Neutrophil (primary cell): ENCODE measurements around the gene LMCD1.

Experiments
- H3K27ac ChIP-seq: fragments of 200-600 bp; sonication (generic); 2 replicates; pipeline ENCODE4 v1.5.1; 2016; ENCODE audit warnings: mild to moderate bottlenecking, moderate library complexity
- H3K27me3 ChIP-seq: fragments of 200-600 bp; sonication (generic); 2 replicates; pipeline ENCODE4 v1.6.0; 2016; ENCODE audit warnings: mild to moderate bottlenecking
- H3K36me3 ChIP-seq: fragments of 200-600 bp; sonication (generic); 2 replicates; pipeline ENCODE4 v1.5.1; 2017
- H3K4me1 ChIP-seq, 2 experiments: fragments of 200-600 bp in 1 of 2; sonication (generic) in 1 of 2; 1 replicate in 1 of 2; 2 replicates in 1 of 2; pipeline versions ENCODE4 v1.5.1 to v1.6.1; 2013 to 2016; ENCODE audit warnings: low read depth in 1 of 2, low read length in 1 of 2, mild to moderate bottlenecking in 1 of 2, moderate library complexity in 1 of 2; ENCODE audit not compliant: control insufficient read depth in 1 of 2, insufficient read depth in 1 of 2
- H3K4me3 ChIP-seq, 2 experiments: fragments of 200-600 bp in 1 of 2; sonication (generic) in 1 of 2; 1 replicate in 1 of 2; 2 replicates in 1 of 2; pipeline ENCODE4 v1.5.1; 2013 to 2016; ENCODE audit warnings: low read depth in 1 of 2, low read length in 1 of 2, mild to moderate bottlenecking in 1 of 2, moderate library complexity in 1 of 2
- H3K9me3 ChIP-seq: fragments of 200-600 bp; sonication (generic); 2 replicates; pipeline ENCODE4 v1.5.1; 2016
- CTCF ChIP-seq: fragments of 200-600 bp; sonication (generic); IDR thresholded peaks from 2 replicates; pipeline ENCODE4 v1.5.1; 2016; ENCODE audit warnings: antibody characterized with exemption

The LMCD1 gene

GRCh38 chr3:8589880-8590556, 88.4 kb downstream of the LMCD1 start:
- no peak for TF ChIP-seq CTCF
- H3K4me1 ChIP-seq, result no peaks in the 10 kb centered on the region
- H3K36me3 ChIP-seq, result no peaks in the 10 kb centered on the region
- H3K27me3 ChIP-seq, result no peaks in the 10 kb centered on the region
- H3K9me3 ChIP-seq, result no peaks in the 10 kb centered on the region
- H3K27ac ChIP-seq, result no peak overlapping the region
- H3K4me3 ChIP-seq, result no peak overlapping the region

GRCh38 chr3:8593021-8593827, 91.6 kb downstream of the LMCD1 start:
- Histone ChIP-seq H3K27me3 (no peaks in the 10 kb centered on the region), H3K4me1 (no peaks in the 10 kb centered on the region), H3K27ac (no peak overlapping the region), H3K36me3 (no peaks in the 10 kb centered on the region), H3K4me3 (no peak overlapping the region), H3K9me3 (no peaks in the 10 kb centered on the region)
- no peak for TF ChIP-seq CTCF

- TF ChIP-seq CTCF, result no peak
- no peaks in the 10 kb centered on the region for H3K9me3 ChIP-seq
Measured at GRCh38 chr3:8595252-8595651, 93.6 kb downstream of the LMCD1 start.

GRCh38 chr3:8595695-8596115, 94.1 kb downstream of the LMCD1 start:
- TF ChIP-seq CTCF, result no peak
- Histone ChIP-seq H3K27ac (no peak overlapping the region), H3K27me3 (no peaks in the 10 kb centered on the region), H3K36me3 (no peaks in the 10 kb centered on the region), H3K4me1 (no peaks in the 10 kb centered on the region), H3K4me3 (no peak overlapping the region), H3K9me3 (no peaks in the 10 kb centered on the region)

More at GRCh38 chr3:8595252-8595651, 93.6 kb downstream of the LMCD1 start:
- H3K27me3 ChIP-seq, result no peaks in the 10 kb centered on the region
- H3K4me1 ChIP-seq, result no peaks in the 10 kb centered on the region
- no peaks in the 10 kb centered on the region for H3K36me3 ChIP-seq
- no peak overlapping the region for H3K4me3 ChIP-seq
- H3K27ac ChIP-seq, result no peak overlapping the region

GRCh38 chr3:8596321-8597218, 94.9 kb downstream of the LMCD1 start:
- Histone ChIP-seq H3K4me3 (no peak overlapping the region), H3K27ac (no peak overlapping the region)
- no peak for TF ChIP-seq CTCF

More at GRCh38 chr3:8596321-8597218, 94.9 kb downstream of the LMCD1 start:
- H3K4me1 ChIP-seq, result no peaks in the 10 kb centered on the region
- no peaks in the 10 kb centered on the region for H3K9me3 ChIP-seq
- H3K27me3 ChIP-seq, result no peaks in the 10 kb centered on the region
- no peaks in the 10 kb centered on the region for H3K36me3 ChIP-seq
